Ishikawa (cell line): Measurements from ENCODE around the gene SLC9C2.

ENCODE experiments used
- CEBPB ChIP-seq: IDR thresholded peaks from 2 replicates; pipeline ENCODE4 v1.6.1; 2012
- CREB1 ChIP-seq: IDR thresholded peaks from 2 replicates; pipeline ENCODE4 v1.6.1; 2012; ENCODE audit warnings: low read depth
- EP300 ChIP-seq: IDR thresholded peaks from 2 replicates; pipeline ENCODE4 v1.6.1; 2012; ENCODE audit warnings: borderline replicate concordance
- RAD21 ChIP-seq: IDR thresholded peaks from 2 replicates; pipeline ENCODE4 v1.6.1; 2012; ENCODE audit warnings: low read depth
- TAF1 ChIP-seq: IDR thresholded peaks from 2 replicates; pipeline ENCODE4 v1.6.1; 2012; ENCODE audit warnings: low read depth, mild to moderate bottlenecking
- YY1 ChIP-seq: IDR thresholded peaks from 2 replicates; pipeline ENCODE4 v1.6.1; 2012; ENCODE audit warnings: low read depth
- ZBTB7A ChIP-seq: IDR thresholded peaks from 2 replicates; pipeline ENCODE4 v1.6.1; 2012; ENCODE audit warnings: low read depth

SLC9C2 gene

GRCh38 chr1:173451981-173452380 is 150.9 kb downstream of the SLC9C2 start:
- no peak for TF ChIP-seq ZBTB7A
- TF ChIP-seq TAF1, result no peak
- no peak for TF ChIP-seq YY1
- TF ChIP-seq RAD21, result no peak
- no peak for TF ChIP-seq EP300
- no peak for TF ChIP-seq CREB1
- no peak for TF ChIP-seq CEBPB
